GM12874 (cell line): ENCODE results near the gene THSD7B.

ENCODE experiments used
- CTCF ChIP-seq: IDR thresholded peaks from 2 replicates; pipeline ENCODE4 v1.5.1; 2011; ENCODE audit warnings: low read depth, mild to moderate bottlenecking, control low read depth, low read length, moderate library complexity; ENCODE audit not compliant: insufficient read depth

The THSD7B gene

GRCh38 chr2:137696916-137697315, 931.6 kb downstream of the THSD7B start:
- no peak for TF ChIP-seq CTCF

GRCh38 chr2:137700681-137701080, 935.3 kb downstream of the THSD7B start:
- TF ChIP-seq CTCF = no peak

GRCh38 chr2:137705296-137705695, 940.0 kb downstream of the THSD7B start:
- no peak for TF ChIP-seq CTCF

- no peak for TF ChIP-seq CTCF
Measured at GRCh38 chr2:137706786-137707613, 941.7 kb downstream of the THSD7B start.

- TF ChIP-seq CTCF = no peak
Measured at GRCh38 chr2:137708311-137708710, 943.0 kb downstream of the THSD7B start.

GRCh38 chr2:137715731-137716191, 950.4 kb downstream of the THSD7B start:
- TF ChIP-seq CTCF = no peak

GRCh38 chr2:137718786-137719185, 953.4 kb downstream of the THSD7B start:
- TF ChIP-seq CTCF = no peak
